ENCODE data around the gene GJC1. TPM values are rescaled to one million over a fixed set of nuclear protein-coding genes. Genes with fewer than 3 reads are reported as not detected.

The GJC1 gene
- total RNA-seq, 4 donors from 2014 or later: 10.6 to 79.4 (median 50.2) TPM

- no peaks in the 10 kb centered on the region for H3K9me3 ChIP-seq
- H3K27ac ChIP-seq: no peak overlapping the region
- no peak overlapping the region for H3K4me3 ChIP-seq
- intact Hi-C loops (cut with DNase I; ENCODE audit: low total_unique reads): no loop called here
- TF ChIP-seq POLR2A (IDR thresholded peaks at IDR 0.05) (no peak), CTCF (IDR thresholded peaks at IDR 0.05) (no peak)
- no peaks in the 10 kb centered on the region for H3K36me3 ChIP-seq
- H3K27me3 ChIP-seq: no peaks in the 10 kb centered on the region
- no peak for DNase-seq
- no peaks in the 10 kb centered on the region for H3K4me1 ChIP-seq
Measured at GRCh38 chr17:44766409-44767038, 63.6 kb downstream of the GJC1 start.

GRCh38 chr17:44765965-44766364 is 64.1 kb downstream of the GJC1 start:
- no peaks in the 10 kb centered on the region for H3K36me3 ChIP-seq
- H3K27me3 ChIP-seq: no peaks in the 10 kb centered on the region
- H3K27ac ChIP-seq: no peak overlapping the region
- DNase-seq: no peak
- no peaks in the 10 kb centered on the region for H3K9me3 ChIP-seq
- H3K4me3 ChIP-seq: no peak overlapping the region
- H3K4me1 ChIP-seq: no peaks in the 10 kb centered on the region
- intact Hi-C loops (cut with DNase I; ENCODE audit: low total_unique reads): no loop called here
- no peak for TF ChIP-seq CTCF (IDR thresholded peaks at IDR 0.05)

- intact Hi-C loops (cut with DNase I; ENCODE audit: low total_unique reads): no loop called here
Measured at GRCh38 chr17:44763170-44763569, 66.9 kb downstream of the GJC1 start.

GRCh38 chr17:44761932-44762810 is 67.9 kb downstream of the GJC1 start:
- no peak for DNase-seq
- no peak for TF ChIP-seq POLR2A (IDR thresholded peaks at IDR 0.05)
- TF ChIP-seq CTCF (IDR thresholded peaks at IDR 0.05): no peak
- intact Hi-C loops (cut with DNase I; ENCODE audit: low total_unique reads): no loop called here
- Histone ChIP-seq H3K9me3 (no peaks in the 10 kb centered on the region), H3K4me3 (no peak overlapping the region), H3K4me1 (peaks cover 0 to 9% of the 10 kb centered on the region in 2 donors), H3K36me3 (no peaks in the 10 kb centered on the region), H3K27ac (no peak overlapping the region), H3K27me3 (no peaks in the 10 kb centered on the region)

More at GRCh38 chr17:44763170-44763569, 66.9 kb downstream of the GJC1 start:
- Histone ChIP-seq H3K4me3 (no peak overlapping the region), H3K27me3 (no peaks in the 10 kb centered on the region), H3K36me3 (no peaks in the 10 kb centered on the region), H3K9me3 (no peaks in the 10 kb centered on the region), H3K4me1 (peaks cover 0 to 9% of the 10 kb centered on the region in 2 donors), H3K27ac (no peak overlapping the region)
- DNase-seq: no peak
- TF ChIP-seq CTCF (IDR thresholded peaks at IDR 0.05): no peak
- no peak for TF ChIP-seq POLR2A (IDR thresholded peaks at IDR 0.05)
